Measurements from ENCODE around the gene PRKCB. TPM values are rescaled to one million over a fixed set of nuclear protein-coding genes. Genes with fewer than 3 reads are reported as not detected.

Gene PRKCB
- total and polyA plus RNA-seq, 8 donors: 13.5 to 74.3 (median 57.0) TPM

DNA sequence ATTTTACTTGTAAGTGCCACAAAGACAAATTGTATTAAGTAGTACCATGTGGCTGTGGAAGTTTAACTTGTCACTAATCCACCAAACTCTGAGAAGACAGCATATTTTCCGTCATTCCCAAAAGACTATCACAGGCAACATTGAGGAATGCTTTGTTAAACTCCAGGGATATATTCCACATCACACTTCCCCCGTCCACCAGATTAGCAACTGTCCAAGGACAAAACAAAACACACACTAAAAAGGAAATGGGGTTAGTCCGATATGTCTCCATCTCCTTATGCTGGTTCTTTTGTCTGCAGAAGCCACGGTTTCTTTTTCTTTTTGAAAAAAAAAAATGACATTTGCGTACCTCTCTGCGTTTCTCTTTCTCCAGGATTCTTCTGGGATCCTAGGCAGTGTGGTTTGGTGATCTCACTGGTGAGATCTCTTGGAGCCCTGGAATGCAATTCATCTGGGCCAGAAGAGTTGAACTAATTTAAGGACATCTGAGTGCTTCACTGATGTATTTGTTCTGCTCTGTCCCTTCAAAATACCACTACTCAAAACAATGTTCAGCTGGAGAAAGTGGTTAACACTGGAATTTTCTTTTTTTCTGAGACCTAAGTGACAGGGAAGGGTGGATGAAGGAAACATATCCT lies 40.6 kb downstream of the PRKCB start:
- Histone ChIP-seq H3K9me3 (no peaks in the 10 kb centered on the region), H3K4me1 (peaks cover 0 to 54% of the 10 kb centered on the region in 2 donors), H3K36me3 (no peaks in the 10 kb centered on the region), H3K27ac (no peak overlapping the region), H3K4me3 (no peak overlapping the region), H3K27me3 (no peaks in the 10 kb centered on the region)
- intact Hi-C loops (cut with DNase I): no loop called here
- ATAC-seq (no peak), DNase-seq (no peak)
- TF ChIP-seq, protein P1, sequence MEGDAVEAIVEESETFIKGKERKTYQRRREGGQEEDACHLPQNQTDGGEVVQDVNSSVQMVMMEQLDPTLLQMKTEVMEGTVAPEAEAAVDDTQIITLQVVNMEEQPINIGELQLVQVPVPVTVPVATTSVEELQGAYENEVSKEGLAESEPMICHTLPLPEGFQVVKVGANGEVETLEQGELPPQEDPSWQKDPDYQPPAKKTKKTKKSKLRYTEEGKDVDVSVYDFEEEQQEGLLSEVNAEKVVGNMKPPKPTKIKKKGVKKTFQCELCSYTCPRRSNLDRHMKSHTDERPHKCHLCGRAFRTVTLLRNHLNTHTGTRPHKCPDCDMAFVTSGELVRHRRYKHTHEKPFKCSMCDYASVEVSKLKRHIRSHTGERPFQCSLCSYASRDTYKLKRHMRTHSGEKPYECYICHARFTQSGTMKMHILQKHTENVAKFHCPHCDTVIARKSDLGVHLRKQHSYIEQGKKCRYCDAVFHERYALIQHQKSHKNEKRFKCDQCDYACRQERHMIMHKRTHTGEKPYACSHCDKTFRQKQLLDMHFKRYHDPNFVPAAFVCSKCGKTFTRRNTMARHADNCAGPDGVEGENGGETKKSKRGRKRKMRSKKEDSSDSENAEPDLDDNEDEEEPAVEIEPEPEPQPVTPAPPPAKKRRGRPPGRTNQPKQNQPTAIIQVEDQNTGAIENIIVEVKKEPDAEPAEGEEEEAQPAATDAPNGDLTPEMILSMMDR (IDR thresholded peaks at IDR 0.05): no peak

DNA sequence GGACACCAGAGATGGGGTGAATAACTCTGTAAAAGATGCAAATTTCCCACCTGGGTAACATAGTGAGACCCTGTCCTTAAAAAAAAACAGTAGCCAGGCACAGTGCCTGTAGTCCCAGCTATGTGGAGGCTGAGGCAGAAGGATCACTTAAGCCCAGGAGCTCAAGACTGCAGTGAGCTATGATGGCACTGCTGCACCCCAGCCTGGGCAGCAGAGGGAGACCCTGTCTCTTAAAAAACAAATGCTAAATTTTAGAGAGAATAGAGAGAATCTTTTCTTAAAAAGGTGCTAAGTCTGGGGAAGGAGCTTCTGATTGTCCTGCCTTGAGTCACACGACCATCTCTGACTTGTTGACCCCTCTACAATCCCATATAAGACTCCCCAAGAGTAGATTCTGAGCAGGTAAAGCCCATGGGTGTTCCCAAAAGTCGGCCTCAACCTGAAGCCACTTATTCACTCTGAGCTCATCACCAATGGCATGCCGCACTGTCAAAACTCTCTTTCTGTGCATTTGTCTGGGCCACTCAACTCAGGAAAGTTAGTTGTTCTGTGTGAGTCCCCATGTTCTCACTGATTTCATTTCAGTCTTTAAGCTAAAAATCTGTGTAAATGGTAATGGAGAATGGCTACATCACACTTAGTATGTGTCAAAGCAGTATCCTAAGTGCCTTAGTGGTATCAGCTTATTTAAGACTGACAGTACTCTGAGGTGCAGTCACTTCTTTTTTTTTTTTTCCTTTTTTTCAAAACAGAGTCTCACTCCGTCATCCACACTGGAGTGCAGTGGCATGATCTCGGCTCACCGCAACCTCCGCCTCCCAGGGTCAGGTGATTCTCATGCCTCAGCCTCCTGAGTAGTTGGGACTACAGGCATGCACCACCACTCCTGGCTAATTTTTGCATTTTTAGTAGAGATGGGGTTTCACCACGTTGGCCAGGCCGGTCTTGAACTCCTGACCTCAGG lies 41.6 kb downstream of the PRKCB start:
- intact Hi-C loops (cut with DNase I): no loop called here
- TF ChIP-seq, protein P1 (IDR thresholded peaks at IDR 0.05): no peak
- no peak for ATAC-seq

DNA sequence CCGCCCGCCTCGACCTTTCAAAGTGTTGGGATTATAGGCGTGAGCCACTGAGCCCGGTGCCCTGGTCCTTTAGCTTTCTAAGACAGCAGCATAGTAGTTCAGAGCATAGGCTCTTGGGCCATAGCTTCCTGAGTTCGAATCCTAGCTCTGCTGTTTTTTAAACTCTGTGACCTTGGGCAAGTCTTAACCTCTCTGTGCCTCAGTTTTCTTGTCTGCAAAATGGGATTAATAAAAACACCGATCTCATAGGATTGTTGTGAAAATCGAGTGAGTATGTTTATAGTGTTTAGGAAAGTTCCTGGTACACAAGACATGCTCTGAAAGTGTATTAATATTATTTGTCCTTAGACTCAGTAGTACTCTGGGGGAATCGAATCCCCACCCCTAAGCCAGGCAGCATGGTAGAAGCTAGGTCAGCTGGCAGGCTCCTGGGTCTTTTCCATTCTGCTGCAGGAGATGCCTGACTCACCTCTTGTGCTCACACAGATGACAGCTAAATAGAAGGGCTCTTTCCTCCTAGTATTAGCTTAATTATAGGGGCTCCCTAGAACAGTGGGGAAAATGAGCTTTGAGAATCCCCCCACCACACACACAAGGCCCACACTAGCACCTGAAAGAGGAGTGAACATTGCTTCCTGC lies 44.1 kb downstream of the PRKCB start:
- no peaks in the 10 kb centered on the region for H3K27me3 ChIP-seq
- H3K27ac ChIP-seq: no peak overlapping the region
- intact Hi-C loops (cut with DNase I): no loop called here
- no peaks in the 10 kb centered on the region for H3K9me3 ChIP-seq
- H3K4me1 ChIP-seq: peaks cover 0 to 27% of the 10 kb centered on the region in 2 donors
- H3K4me3 ChIP-seq: no peak overlapping the region
- TF ChIP-seq, protein P1 (IDR thresholded peaks at IDR 0.05): no peak
- DNase-seq: no peak
- ATAC-seq: no peak
- no peaks in the 10 kb centered on the region for H3K36me3 ChIP-seq

More for the DNA sequence above, 41.6 kb downstream of the PRKCB start:
- H3K4me1 ChIP-seq: peaks cover 0 to 47% of the 10 kb centered on the region in 2 donors
- no peak overlapping the region for H3K27ac ChIP-seq
- H3K36me3 ChIP-seq: no peaks in the 10 kb centered on the region
- H3K9me3 ChIP-seq: no peaks in the 10 kb centered on the region
- H3K27me3 ChIP-seq: no peaks in the 10 kb centered on the region
- no peak overlapping the region for H3K4me3 ChIP-seq
- DNase-seq: no peak

DNA sequence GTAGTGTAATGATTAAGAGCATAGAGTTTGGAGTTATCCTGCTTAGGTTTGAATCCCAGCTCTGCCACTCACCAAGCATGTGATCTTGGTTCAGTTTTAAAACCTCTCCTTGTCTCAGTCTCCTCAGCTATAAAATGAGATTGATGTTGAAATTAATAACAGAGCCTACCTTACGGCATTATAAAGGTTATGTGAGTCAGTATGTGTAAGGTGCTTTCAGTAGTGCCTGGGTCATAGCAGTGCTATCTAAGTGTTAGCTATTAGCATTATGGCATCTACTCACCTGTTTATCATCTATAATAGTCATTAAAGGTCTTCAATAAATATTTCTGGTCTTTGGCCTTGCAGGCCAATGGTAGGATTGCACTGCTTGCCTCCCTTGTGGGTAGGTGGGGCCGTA lies 53.4 kb downstream of the PRKCB start:
- Histone ChIP-seq H3K27ac (no peak overlapping the region), H3K9me3 (no peaks in the 10 kb centered on the region), H3K36me3 (no peaks in the 10 kb centered on the region), H3K27me3 (no peaks in the 10 kb centered on the region), H3K4me1 (no peaks in the 10 kb centered on the region), H3K4me3 (no peak overlapping the region)
- no peak for ATAC-seq
- intact Hi-C loops (cut with DNase I): no loop called here
- no peak for DNase-seq
- TF ChIP-seq, protein P1 (IDR thresholded peaks at IDR 0.05): no peak

DNA sequence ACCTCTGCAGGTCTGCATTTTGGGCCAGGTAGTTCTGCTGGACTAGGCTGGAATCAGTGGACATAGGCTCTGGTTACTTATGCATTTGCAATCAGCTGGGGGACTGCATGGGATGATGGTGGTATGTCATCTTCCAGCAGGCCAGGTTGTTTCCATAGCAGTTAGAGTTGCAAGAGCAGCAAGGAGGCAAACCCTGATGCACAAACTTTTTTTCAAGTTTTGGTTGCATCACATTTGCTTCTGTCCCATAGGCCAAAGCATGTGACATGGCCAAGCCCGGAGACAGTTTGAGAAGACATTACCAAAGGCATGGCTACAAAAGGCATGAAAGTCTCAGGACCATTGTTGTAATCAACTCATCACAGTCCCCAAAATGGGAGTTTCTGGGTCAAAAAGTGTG lies 58.2 kb downstream of the PRKCB start:
- Histone ChIP-seq H3K27ac (no peak overlapping the region), H3K4me1 (no peaks in the 10 kb centered on the region), H3K27me3 (no peaks in the 10 kb centered on the region), H3K9me3 (no peaks in the 10 kb centered on the region), H3K4me3 (no peak overlapping the region), H3K36me3 (no peaks in the 10 kb centered on the region)
- intact Hi-C loops (cut with DNase I): no loop called here
- ATAC-seq: no peak
- no peak for DNase-seq
- TF ChIP-seq, protein P1 (IDR thresholded peaks at IDR 0.05): no peak
